Measurements from ENCODE around the gene LRRK2. TPM values are rescaled to one million over a fixed set of nuclear protein-coding genes. Genes with fewer than 3 reads are reported as not detected.
A peak's percentile ranks its signal among the peaks of the same experiment; 100 is the strongest.
"Not testable (repeated sequence)": the region's sequence is repeated elsewhere in the genome, so short reads cannot be mapped to it uniquely, and the experiment has no call there.

Gene LRRK2
- total RNA-seq, 1 donor from 2014 or later, result 25.2 TPM

- no peak for DNase-seq
Measured at GRCh38 chr12:40215982-40216381, 8.8 kb upstream of the LRRK2 start.

GRCh38 chr12:40216516-40217288 is 8.1 kb upstream of the LRRK2 start:
- no peak for DNase-seq

- no peak for DNase-seq
Measured at GRCh38 chr12:40219760-40220159, 5.0 kb upstream of the LRRK2 start.

- no peak for DNase-seq
Measured at GRCh38 chr12:40222247-40222646, 2.5 kb upstream of the LRRK2 start.

- DNase-seq, result peak; percentile 5
Measured at GRCh38 chr12:40223646-40224045, 1.2 kb upstream of the LRRK2 start.

GRCh38 chr12:40225337-40225983 is 663 bp downstream of the LRRK2 start:
- peak; percentile 13 for DNase-seq

- DNase-seq, result no peak
Measured at GRCh38 chr12:40225984-40226602, 1.3 kb downstream of the LRRK2 start.

- DNase-seq, result no peak
Measured at GRCh38 chr12:40226705-40227104, 1.9 kb downstream of the LRRK2 start.

- DNase-seq, result no peak
Measured at GRCh38 chr12:40227447-40227846, 2.6 kb downstream of the LRRK2 start.

- DNase-seq, result no peak
Measured at GRCh38 chr12:40228727-40229126, 3.9 kb downstream of the LRRK2 start.

GRCh38 chr12:40229690-40230651 is 5.2 kb downstream of the LRRK2 start:
- DNase-seq, result no peak

GRCh38 chr12:40232602-40233001 is 7.8 kb downstream of the LRRK2 start:
- DNase-seq, result no peak

GRCh38 chr12:40233741-40234367 is 9.1 kb downstream of the LRRK2 start:
- DNase-seq, result no peak

- DNase-seq, result no peak
Measured at GRCh38 chr12:40236357-40236850, 11.6 kb downstream of the LRRK2 start.

- no peak for DNase-seq
Measured at GRCh38 chr12:40238266-40238902, 13.6 kb downstream of the LRRK2 start.

- DNase-seq, result no peak
Measured at GRCh38 chr12:40238979-40239378, 14.2 kb downstream of the LRRK2 start.

- no peak for DNase-seq
Measured at GRCh38 chr12:40240779-40241178, 16.0 kb downstream of the LRRK2 start.

- peak; percentile 17 for DNase-seq
Measured at GRCh38 chr12:40241741-40242140, 16.9 kb downstream of the LRRK2 start.

- not testable (repeated sequence) for DNase-seq
Measured at GRCh38 chr12:40244526-40245156, 19.8 kb downstream of the LRRK2 start.

GRCh38 chr12:40248034-40248433 is 23.2 kb downstream of the LRRK2 start:
- DNase-seq, result no peak

Data from tongue (tissue), 2 donors.